GM23338 (cell line): ENCODE results near the gene CCSER2. TPM values are rescaled to one million over a fixed set of nuclear protein-coding genes. Genes with fewer than 3 reads are reported as not detected.

Experiments
- ATAC-seq: fragments of 200-7000 bp; cut with Tn5 transposase; 3 replicates; pipeline ENCODE4 v1.9.1; 2020
- DNase-seq: peaks from one replicate; pipeline ENCODE4 v3.0.0-alpha.2; 2015; ENCODE audit warnings: low spot score
- H2AFZ ChIP-seq: fragments of 200-600 bp; sonication (generic); 2 replicates; pipeline ENCODE4 v1.8.0; 2016; ENCODE audit warnings: antibody characterized with exemption, mild to moderate bottlenecking, moderate library complexity
- H3F3A ChIP-seq: fragments of 200-600 bp; sonication (generic); replicated peaks from 2 replicates; pipeline ENCODE4 v1.8.0; 2017; ENCODE audit warnings: antibody characterized with exemption, mixed run types, low read depth
- H3K27ac ChIP-seq: fragments of 200-600 bp; sonication (generic); 2 replicates; pipeline ENCODE4 v1.6.1; 2016; ENCODE audit warnings: low read depth
- H3K27me3 ChIP-seq: fragments of 200-600 bp; sonication (generic); 2 replicates; pipeline ENCODE4 v1.8.0; 2016; ENCODE audit warnings: mild to moderate bottlenecking, mixed run types, moderate library complexity; ENCODE audit not compliant: insufficient read depth
- H3K36me3 ChIP-seq: fragments of 200-600 bp; sonication (generic); 2 replicates; pipeline ENCODE4 v1.8.0; 2016; ENCODE audit warnings: mild to moderate bottlenecking; ENCODE audit not compliant: insufficient read depth
- H3K4me1 ChIP-seq: fragments of 200-600 bp; sonication (generic); 2 replicates; pipeline ENCODE4 v1.8.0; 2016; ENCODE audit warnings: mild to moderate bottlenecking, moderate library complexity; ENCODE audit not compliant: insufficient read depth
- H3K4me2 ChIP-seq: fragments of 200-600 bp; sonication (generic); 2 replicates; pipeline ENCODE4 v1.7.1; 2017; ENCODE audit warnings: mixed run types
- H3K4me3 ChIP-seq: fragments of 200-600 bp; sonication (generic); 2 replicates; pipeline ENCODE4 v1.6.1; 2016; ENCODE audit warnings: mixed run types
- H3K79me2 ChIP-seq: fragments of 200-600 bp; sonication (generic); replicated peaks from 2 replicates; pipeline ENCODE4 v1.8.0; 2017; ENCODE audit warnings: mild to moderate bottlenecking; ENCODE audit not compliant: insufficient read depth
- H3K9me2 ChIP-seq: fragments of 200-600 bp; sonication (generic); 2 replicates; pipeline ENCODE4 v1.8.0; 2017; ENCODE audit not compliant: insufficient read depth
- H4K20me1 ChIP-seq: fragments of 200-600 bp; sonication (generic); replicated peaks from 2 replicates; pipeline ENCODE4 v1.8.0; 2017; ENCODE audit warnings: mild to moderate bottlenecking; ENCODE audit not compliant: insufficient read depth
- H3K27ac Mint-ChIP-seq: 2 replicates; pipeline ENCODE4 v1.8.0; 2020; ENCODE audit warnings: inconsistent platforms, mild to moderate bottlenecking, moderate library complexity, mixed read lengths
- H3K27me3 Mint-ChIP-seq: 3 replicates; pipeline ENCODE4 v1.8.0; 2022; ENCODE audit warnings: low read depth, mild to moderate bottlenecking, moderate library complexity, mixed read lengths, inconsistent platforms; ENCODE audit not compliant: insufficient read depth, poor library complexity
- H3K36me3 Mint-ChIP-seq: 3 replicates; pipeline ENCODE4 v1.8.0; 2021; ENCODE audit warnings: low read depth, mild to moderate bottlenecking, inconsistent platforms, moderate library complexity, mixed read lengths
- H3K4me1 Mint-ChIP-seq: 3 replicates; pipeline ENCODE4 v1.8.0; 2020; ENCODE audit warnings: mild to moderate bottlenecking, inconsistent platforms, mixed read lengths
- H3K4me3 Mint-ChIP-seq: 3 replicates; pipeline ENCODE4 v1.8.0; 2021; ENCODE audit warnings: moderate library complexity, mild to moderate bottlenecking, inconsistent platforms, mixed read lengths
- H3K9me3 Mint-ChIP-seq: 3 replicates; pipeline ENCODE4 v1.8.0; 2020; ENCODE audit warnings: moderate library complexity, mild to moderate bottlenecking, inconsistent platforms, mixed read lengths
- EZH2 ChIP-seq: fragments of 200-600 bp; sonication (generic); IDR thresholded peaks from one replicate; pipeline ENCODE4 v1.8.0; 2017; ENCODE audit warnings: antibody characterized with exemption, mild to moderate bottlenecking, low read depth; ENCODE audit not compliant: unreplicated experiment
- polyA plus RNA-seq: library from polyadenylated mRNA; unstranded; fragments of >200 nt; fragmentation: Nextera tagmentation; extraction: Ambion mirVana; gene quantifications from 2 replicates; pipeline ENCODE4 v1.2.1, GENCODE V29; 2016
- total RNA-seq: library from RNA; depleted of rRNA; stranded (reverse); fragments of >200 nt; shearing (Covaris generic); gene quantifications from 2 replicates; pipeline ENCODE4 v1.2.3, GENCODE V29; 2014
- TF ChIP-seq, protein P1 (sequence below): IDR thresholded peaks from 2 replicates; pipeline ENCODE4 v1.6.1; 2016; ENCODE audit warnings: antibody characterized with exemption
- TF ChIP-seq, protein P2 (sequence below): fragments of 250-450 bp; sonication (Bioruptor Pico); IDR thresholded peaks from 2 replicates; pipeline ENCODE4 v1.5.0; 2020; ENCODE audit warnings: mild to moderate bottlenecking, moderate library complexity
- TF ChIP-seq, protein P3 (sequence below): IDR thresholded peaks from one replicate; pipeline ENCODE4 v1.6.1; 2018; ENCODE audit warnings: antibody characterized with exemption; ENCODE audit not compliant: unreplicated experiment
- TF ChIP-seq, protein P4 (sequence below), 2 experiments: fragments of 200-600 bp in 1 of 2; sonication (generic) in 1 of 2; conservative IDR thresholded peaks; 2 replicates each; pipeline versions ENCODE4 v1.5.1 to v1.6.1; 2016 to 2017; ENCODE audit warnings: antibody characterized with exemption in 2 of 2, low read depth in 2 of 2, mild to moderate bottlenecking in 2 of 2, moderate library complexity in 1 of 2

CCSER2 gene
- total and polyA plus RNA-seq, 2 experiments from 2014 or later: 30.6 to 37.2 TPM

DNA sequence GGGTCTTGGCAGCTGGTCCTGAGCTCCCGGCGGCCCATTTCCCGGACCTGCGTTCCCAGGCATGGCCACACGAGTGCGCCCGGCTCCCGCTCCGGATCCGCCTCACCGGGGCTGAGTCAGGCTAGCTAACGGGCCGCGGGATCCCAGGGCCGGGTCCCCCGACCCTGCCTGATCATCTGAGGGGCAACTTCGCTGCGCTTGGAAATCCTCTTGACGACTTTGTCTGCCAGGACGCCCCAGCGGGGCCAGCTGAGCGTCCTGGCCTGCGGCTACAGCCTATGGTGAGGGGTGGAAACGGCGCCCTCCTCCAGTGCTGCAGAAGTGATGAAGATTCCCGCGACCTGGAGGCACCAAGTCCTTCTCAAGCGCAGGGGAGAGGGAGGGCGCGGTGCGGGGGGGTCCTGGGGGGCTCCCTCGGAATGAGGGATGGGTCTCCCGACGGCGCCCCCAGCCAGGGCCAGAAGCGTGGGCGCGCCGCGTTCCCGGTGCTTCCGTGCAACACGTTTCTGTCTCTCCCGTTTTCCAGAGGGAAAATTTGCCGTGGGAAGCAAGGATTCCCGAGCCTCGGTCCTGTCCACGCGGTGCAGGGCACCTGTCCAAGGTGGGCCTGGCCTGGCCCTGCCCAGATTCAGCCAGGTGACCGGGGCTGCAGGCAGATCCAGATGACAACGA lies 212.4 kb downstream of the CCSER2 start:
- no peak for TF ChIP-seq EZH2
- TF ChIP-seq, protein P1, sequence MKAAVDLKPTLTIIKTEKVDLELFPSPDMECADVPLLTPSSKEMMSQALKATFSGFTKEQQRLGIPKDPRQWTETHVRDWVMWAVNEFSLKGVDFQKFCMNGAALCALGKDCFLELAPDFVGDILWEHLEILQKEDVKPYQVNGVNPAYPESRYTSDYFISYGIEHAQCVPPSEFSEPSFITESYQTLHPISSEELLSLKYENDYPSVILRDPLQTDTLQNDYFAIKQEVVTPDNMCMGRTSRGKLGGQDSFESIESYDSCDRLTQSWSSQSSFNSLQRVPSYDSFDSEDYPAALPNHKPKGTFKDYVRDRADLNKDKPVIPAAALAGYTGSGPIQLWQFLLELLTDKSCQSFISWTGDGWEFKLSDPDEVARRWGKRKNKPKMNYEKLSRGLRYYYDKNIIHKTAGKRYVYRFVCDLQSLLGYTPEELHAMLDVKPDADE: no peak
- TF ChIP-seq, protein P2, sequence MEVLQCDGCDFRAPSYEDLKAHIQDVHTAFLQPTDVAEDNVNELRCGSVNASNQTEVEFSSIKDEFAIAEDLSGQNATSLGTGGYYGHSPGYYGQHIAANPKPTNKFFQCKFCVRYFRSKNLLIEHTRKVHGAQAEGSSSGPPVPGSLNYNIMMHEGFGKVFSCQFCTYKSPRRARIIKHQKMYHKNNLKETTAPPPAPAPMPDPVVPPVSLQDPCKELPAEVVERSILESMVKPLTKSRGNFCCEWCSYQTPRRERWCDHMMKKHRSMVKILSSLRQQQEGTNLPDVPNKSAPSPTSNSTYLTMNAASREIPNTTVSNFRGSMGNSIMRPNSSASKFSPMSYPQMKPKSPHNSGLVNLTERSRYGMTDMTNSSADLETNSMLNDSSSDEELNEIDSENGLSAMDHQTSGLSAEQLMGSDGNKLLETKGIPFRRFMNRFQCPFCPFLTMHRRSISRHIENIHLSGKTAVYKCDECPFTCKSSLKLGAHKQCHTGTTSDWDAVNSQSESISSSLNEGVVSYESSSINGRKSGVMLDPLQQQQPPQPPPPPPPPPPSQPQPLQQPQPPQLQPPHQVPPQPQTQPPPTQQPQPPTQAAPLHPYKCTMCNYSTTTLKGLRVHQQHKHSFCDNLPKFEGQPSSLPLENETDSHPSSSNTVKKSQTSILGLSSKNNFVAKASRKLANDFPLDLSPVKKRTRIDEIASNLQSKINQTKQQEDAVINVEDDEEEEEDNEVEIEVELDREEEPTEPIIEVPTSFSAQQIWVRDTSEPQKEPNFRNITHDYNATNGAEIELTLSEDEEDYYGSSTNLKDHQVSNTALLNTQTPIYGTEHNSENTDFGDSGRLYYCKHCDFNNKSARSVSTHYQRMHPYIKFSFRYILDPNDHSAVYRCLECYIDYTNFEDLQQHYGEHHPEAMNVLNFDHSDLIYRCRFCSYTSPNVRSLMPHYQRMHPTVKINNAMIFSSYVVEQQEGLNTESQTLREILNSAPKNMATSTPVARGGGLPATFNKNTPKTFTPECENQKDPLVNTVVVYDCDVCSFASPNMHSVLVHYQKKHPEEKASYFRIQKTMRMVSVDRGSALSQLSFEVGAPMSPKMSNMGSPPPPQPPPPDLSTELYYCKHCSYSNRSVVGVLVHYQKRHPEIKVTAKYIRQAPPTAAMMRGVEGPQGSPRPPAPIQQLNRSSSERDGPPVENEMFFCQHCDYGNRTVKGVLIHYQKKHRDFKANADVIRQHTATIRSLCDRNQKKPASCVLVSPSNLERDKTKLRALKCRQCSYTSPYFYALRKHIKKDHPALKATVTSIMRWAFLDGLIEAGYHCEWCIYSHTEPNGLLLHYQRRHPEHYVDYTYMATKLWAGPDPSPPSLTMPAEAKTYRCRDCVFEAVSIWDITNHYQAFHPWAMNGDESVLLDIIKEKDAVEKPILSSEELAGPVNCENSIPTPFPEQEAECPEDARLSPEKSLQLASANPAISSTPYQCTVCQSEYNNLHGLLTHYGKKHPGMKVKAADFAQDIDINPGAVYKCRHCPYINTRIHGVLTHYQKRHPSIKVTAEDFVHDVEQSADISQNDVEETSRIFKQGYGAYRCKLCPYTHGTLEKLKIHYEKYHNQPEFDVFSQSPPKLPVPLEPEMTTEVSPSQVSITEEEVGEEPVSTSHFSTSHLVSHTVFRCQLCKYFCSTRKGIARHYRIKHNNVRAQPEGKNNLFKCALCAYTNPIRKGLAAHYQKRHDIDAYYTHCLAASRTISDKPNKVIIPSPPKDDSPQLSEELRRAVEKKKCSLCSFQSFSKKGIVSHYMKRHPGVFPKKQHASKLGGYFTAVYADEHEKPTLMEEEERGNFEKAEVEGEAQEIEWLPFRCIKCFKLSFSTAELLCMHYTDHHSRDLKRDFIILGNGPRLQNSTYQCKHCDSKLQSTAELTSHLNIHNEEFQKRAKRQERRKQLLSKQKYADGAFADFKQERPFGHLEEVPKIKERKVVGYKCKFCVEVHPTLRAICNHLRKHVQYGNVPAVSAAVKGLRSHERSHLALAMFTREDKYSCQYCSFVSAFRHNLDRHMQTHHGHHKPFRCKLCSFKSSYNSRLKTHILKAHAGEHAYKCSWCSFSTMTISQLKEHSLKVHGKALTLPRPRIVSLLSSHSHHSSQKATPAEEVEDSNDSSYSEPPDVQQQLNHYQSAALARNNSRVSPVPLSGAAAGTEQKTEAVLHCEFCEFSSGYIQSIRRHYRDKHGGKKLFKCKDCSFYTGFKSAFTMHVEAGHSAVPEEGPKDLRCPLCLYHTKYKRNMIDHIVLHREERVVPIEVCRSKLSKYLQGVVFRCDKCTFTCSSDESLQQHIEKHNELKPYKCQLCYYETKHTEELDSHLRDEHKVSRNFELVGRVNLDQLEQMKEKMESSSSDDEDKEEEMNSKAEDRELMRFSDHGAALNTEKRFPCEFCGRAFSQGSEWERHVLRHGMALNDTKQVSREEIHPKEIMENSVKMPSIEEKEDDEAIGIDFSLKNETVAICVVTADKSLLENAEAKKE (CRISPR knock-in tag): no peak
- TF ChIP-seq, protein P3, sequence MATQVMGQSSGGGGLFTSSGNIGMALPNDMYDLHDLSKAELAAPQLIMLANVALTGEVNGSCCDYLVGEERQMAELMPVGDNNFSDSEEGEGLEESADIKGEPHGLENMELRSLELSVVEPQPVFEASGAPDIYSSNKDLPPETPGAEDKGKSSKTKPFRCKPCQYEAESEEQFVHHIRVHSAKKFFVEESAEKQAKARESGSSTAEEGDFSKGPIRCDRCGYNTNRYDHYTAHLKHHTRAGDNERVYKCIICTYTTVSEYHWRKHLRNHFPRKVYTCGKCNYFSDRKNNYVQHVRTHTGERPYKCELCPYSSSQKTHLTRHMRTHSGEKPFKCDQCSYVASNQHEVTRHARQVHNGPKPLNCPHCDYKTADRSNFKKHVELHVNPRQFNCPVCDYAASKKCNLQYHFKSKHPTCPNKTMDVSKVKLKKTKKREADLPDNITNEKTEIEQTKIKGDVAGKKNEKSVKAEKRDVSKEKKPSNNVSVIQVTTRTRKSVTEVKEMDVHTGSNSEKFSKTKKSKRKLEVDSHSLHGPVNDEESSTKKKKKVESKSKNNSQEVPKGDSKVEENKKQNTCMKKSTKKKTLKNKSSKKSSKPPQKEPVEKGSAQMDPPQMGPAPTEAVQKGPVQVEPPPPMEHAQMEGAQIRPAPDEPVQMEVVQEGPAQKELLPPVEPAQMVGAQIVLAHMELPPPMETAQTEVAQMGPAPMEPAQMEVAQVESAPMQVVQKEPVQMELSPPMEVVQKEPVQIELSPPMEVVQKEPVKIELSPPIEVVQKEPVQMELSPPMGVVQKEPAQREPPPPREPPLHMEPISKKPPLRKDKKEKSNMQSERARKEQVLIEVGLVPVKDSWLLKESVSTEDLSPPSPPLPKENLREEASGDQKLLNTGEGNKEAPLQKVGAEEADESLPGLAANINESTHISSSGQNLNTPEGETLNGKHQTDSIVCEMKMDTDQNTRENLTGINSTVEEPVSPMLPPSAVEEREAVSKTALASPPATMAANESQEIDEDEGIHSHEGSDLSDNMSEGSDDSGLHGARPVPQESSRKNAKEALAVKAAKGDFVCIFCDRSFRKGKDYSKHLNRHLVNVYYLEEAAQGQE: no peak
- TF ChIP-seq, protein P4, sequence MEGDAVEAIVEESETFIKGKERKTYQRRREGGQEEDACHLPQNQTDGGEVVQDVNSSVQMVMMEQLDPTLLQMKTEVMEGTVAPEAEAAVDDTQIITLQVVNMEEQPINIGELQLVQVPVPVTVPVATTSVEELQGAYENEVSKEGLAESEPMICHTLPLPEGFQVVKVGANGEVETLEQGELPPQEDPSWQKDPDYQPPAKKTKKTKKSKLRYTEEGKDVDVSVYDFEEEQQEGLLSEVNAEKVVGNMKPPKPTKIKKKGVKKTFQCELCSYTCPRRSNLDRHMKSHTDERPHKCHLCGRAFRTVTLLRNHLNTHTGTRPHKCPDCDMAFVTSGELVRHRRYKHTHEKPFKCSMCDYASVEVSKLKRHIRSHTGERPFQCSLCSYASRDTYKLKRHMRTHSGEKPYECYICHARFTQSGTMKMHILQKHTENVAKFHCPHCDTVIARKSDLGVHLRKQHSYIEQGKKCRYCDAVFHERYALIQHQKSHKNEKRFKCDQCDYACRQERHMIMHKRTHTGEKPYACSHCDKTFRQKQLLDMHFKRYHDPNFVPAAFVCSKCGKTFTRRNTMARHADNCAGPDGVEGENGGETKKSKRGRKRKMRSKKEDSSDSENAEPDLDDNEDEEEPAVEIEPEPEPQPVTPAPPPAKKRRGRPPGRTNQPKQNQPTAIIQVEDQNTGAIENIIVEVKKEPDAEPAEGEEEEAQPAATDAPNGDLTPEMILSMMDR (conservative IDR thresholded peaks at IDR 0.05; ENCODE audit: low read depth in 2 of 2): peak; percentile 57 to 89
- H3K4me3 Mint-ChIP-seq: peak overlapping the region; percentile 78
- Histone ChIP-seq H3F3A (no peaks in the 10 kb centered on the region), H3K79me2 (no peaks in the 10 kb centered on the region), H3K9me2 (no peaks in the 10 kb centered on the region), H2AFZ (peak overlapping the region; percentile 100), H3K27me3 (no peaks in the 10 kb centered on the region), H3K4me1 (peaks cover 26% of the 10 kb centered on the region; the same call in 1 of the 2 replicates), H4K20me1 (no peaks in the 10 kb centered on the region), H3K27ac (no peak overlapping the region), H3K4me3 (peak overlapping the region; percentile 76), H3K4me2 (peak overlapping the region; percentile 96), H3K36me3 (no peaks in the 10 kb centered on the region)
- peaks cover 35% of the 10 kb centered on the region for H3K4me1 Mint-ChIP-seq
- peak; percentile 83 for ATAC-seq
- peaks cover 11% of the 10 kb centered on the region for H3K27me3 Mint-ChIP-seq
- H3K27ac Mint-ChIP-seq: no peak overlapping the region
- H3K9me3 Mint-ChIP-seq: peaks cover 3% of the 10 kb centered on the region; the same call in 2 of the 3 replicates
- H3K36me3 Mint-ChIP-seq: peaks cover 2% of the 10 kb centered on the region; the same call in 1 of the 3 replicates
- DNase-seq: peak; percentile 91
